HepG2 (cell line): ENCODE data around the gene ANKRD39. TPM values are rescaled to one million over a fixed set of nuclear protein-coding genes. Genes with fewer than 3 reads are reported as not detected.

Experiments
- ATAC-seq: fragments of 200-7000 bp; cut with Tn5 transposase; 3 replicates; pipeline ENCODE4 v1.9.1; 2020; ENCODE audit warnings: mild to moderate bottlenecking, moderate library complexity
- BruUV-seq: library from RNA; stranded (reverse); fragments of 400-500 nt; replicated peaks from 2 replicates; lab custom pipeline; 2021; lab: Mats Ljungman, UMichigan
- CTCF ChIA-PET: fragments of 300-600 bp; formaldehyde crosslinking; extraction: SDS; loops from one replicate; lab custom pipeline; 2021; ENCODE audit warnings: low total read pairs, inconsistent platforms, low intra/inter-chr PET ratio; lab: Yijun Ruan, JAX
- POLR2A ChIA-PET: fragments of 350-600 bp; sonication (Branson Sonifier 250); formaldehyde crosslinking; loops from one replicate; lab custom pipeline; 2020; ENCODE audit warnings: antibody characterized with exemption, inconsistent platforms; lab: Yijun Ruan, JAX
- DNase-seq: peaks from one replicate; pipeline ENCODE4 v3.0.0-alpha.2; 2015; ENCODE audit warnings: low spot score
- FAIRE-seq: peaks from 3 replicates; lab custom pipeline; 2011; peaks lifted over from hg19 to GRCh38; lab: Jason Lieb, UNC
- H2AFZ ChIP-seq: one replicate; pipeline ENCODE4 v1.6.1; 2011; ENCODE audit warnings: low read length, inconsistent platforms
- H3K27ac ChIP-seq: fragments of 300-600 bp; 3 replicates; pipeline ENCODE4 v1.8.0; 2011; ENCODE audit warnings: mixed run types, mild to moderate bottlenecking, mixed read lengths, low read length, inconsistent platforms; ENCODE audit not compliant: insufficient read depth; ENCODE audit errors: extremely low read length
- H3K27me3 ChIP-seq, 2 experiments: fragments of 200-600 bp in 1 of 2; 2 replicates in 1 of 2; 3 replicates in 1 of 2; pipeline versions ENCODE4 v1.6.0 to v1.8.0; 2011; ENCODE audit warnings: low read length in 2 of 2, mild to moderate bottlenecking in 2 of 2, moderate library complexity in 2 of 2, inconsistent platforms in 1 of 2; ENCODE audit not compliant: insufficient read depth in 2 of 2, control insufficient read depth in 1 of 2
- H3K36me3 ChIP-seq, 2 experiments: fragments of 200-600 bp in 1 of 2; replicated peaks in 1 of 2; 2 replicates in 1 of 2; 3 replicates in 1 of 2; pipeline versions ENCODE4 v1.5.1 to v1.8.0; 2011; ENCODE audit warnings: low read length in 2 of 2, inconsistent platforms in 1 of 2; ENCODE audit not compliant: insufficient read depth in 2 of 2, control insufficient read depth in 1 of 2
- H3K4me1 ChIP-seq: 2 replicates; pipeline ENCODE4 v1.5.1; 2012; ENCODE audit warnings: low read length, inconsistent platforms; ENCODE audit not compliant: insufficient read depth
- H3K4me2 ChIP-seq: 2 replicates; pipeline ENCODE4 v1.6.0; 2011; ENCODE audit warnings: low read depth, low read length, inconsistent platforms
- H3K4me3 ChIP-seq, 3 experiments: fragments of 200-600 bp in 1 of 3; sonication (generic), shearing (Covaris generic) in 1 of 3; replicated peaks in 1 of 3; 2 replicates each; pipeline ENCODE4 v1.5.1; 2011 to 2016; ENCODE audit warnings: low read length in 3 of 3, inconsistent platforms in 2 of 3, low read depth in 2 of 3, mild to moderate bottlenecking in 2 of 3, control low read depth in 1 of 3, mixed read lengths in 1 of 3; ENCODE audit not compliant: insufficient read depth in 1 of 3
- H3K79me2 ChIP-seq: one replicate; pipeline ENCODE4 v1.6.1; 2011; ENCODE audit warnings: low read length, inconsistent platforms; ENCODE audit not compliant: insufficient read depth
- H3K9ac ChIP-seq: 2 replicates; pipeline ENCODE4 v1.6.0; 2011; ENCODE audit warnings: mild to moderate bottlenecking, low read depth, low read length, inconsistent platforms; ENCODE audit not compliant: insufficient read depth
- H3K9me3 ChIP-seq: 2 replicates; pipeline ENCODE4 v1.5.1; 2012; ENCODE audit warnings: mild to moderate bottlenecking, low read length
- H4K20me1 ChIP-seq: 2 replicates; pipeline ENCODE4 v1.6.0; 2011; ENCODE audit warnings: inconsistent platforms, mild to moderate bottlenecking, low read length, moderate library complexity; ENCODE audit not compliant: insufficient read depth
- ASH2L ChIP-seq: fragments of 300-600, 200-600 bp; sonication (generic); IDR thresholded peaks from 2 replicates; pipeline ENCODE4 v1.7.0; 2017; ENCODE audit warnings: low read depth, mild to moderate bottlenecking, moderate library complexity, mixed read lengths, low read length; ENCODE audit not compliant: insufficient read length
- FOXK2 ChIP-seq: fragments of 450-650 bp; IDR thresholded peaks from 2 replicates; pipeline ENCODE4 v1.6.1; 2016
- GATAD2A ChIP-seq: IDR thresholded peaks from 2 replicates; pipeline ENCODE4 v1.6.1; 2016
- GMEB2 ChIP-seq: IDR thresholded peaks from 2 replicates; pipeline ENCODE4 v1.6.1; 2016; ENCODE audit warnings: missing biosample characterization, missing genetic modification reagents, low read depth
- GTF2F1 ChIP-seq: fragments of 150-350 bp; IDR thresholded peaks from 2 replicates; pipeline ENCODE4 v1.6.1; 2014; ENCODE audit warnings: low read length
- HNRNPH1 ChIP-seq: fragments of 200-400 bp; formaldehyde crosslinking; optimal IDR thresholded peaks from 2 replicates; pipeline ENCODE3; 2017; ENCODE audit warnings: mild to moderate bottlenecking, low read depth, low read length
- IKZF4 ChIP-seq: sonication (generic); formaldehyde crosslinking; IDR thresholded peaks from 2 replicates; pipeline ENCODE4 v1.5.1; 2020; ENCODE audit warnings: borderline replicate concordance, mild to moderate bottlenecking, low read depth, missing genetic modification reagents; ENCODE audit errors: not compliant biosample characterization
- IRF2 ChIP-seq: IDR thresholded peaks from 2 replicates; pipeline ENCODE4 v1.6.1; 2018; ENCODE audit warnings: missing genetic modification reagents, missing compliant biosample characterization
- POLR2A ChIP-seq, 2 experiments: IDR thresholded peaks; 2 replicates each; pipeline ENCODE4 v1.6.1; 2011; ENCODE audit warnings: low read depth in 2 of 2, low read length in 2 of 2, mild to moderate bottlenecking in 1 of 2, moderate library complexity in 1 of 2; ENCODE audit not compliant: insufficient read depth in 1 of 2
- TRIM24 ChIP-seq: sonication (generic); formaldehyde crosslinking; IDR thresholded peaks from 2 replicates; pipeline ENCODE4 v1.8.0; 2022; ENCODE audit warnings: mild to moderate bottlenecking, missing genetic modification reagents
- TSC22D2 ChIP-seq: sonication (generic); formaldehyde crosslinking; IDR thresholded peaks from 2 replicates; pipeline ENCODE4 v1.5.1; 2020; ENCODE audit warnings: missing genetic modification reagents, mild to moderate bottlenecking, borderline replicate concordance
- YEATS2 ChIP-seq: sonication (generic); formaldehyde crosslinking; IDR thresholded peaks from 2 replicates; pipeline ENCODE4 v1.4.0; 2020; ENCODE audit warnings: missing genetic modification reagents, borderline replicate concordance
- ZNF703 ChIP-seq: sonication (generic); formaldehyde crosslinking; IDR thresholded peaks from 2 replicates; pipeline ENCODE4 v1.5.1; 2020; ENCODE audit warnings: missing genetic modification reagents, mild to moderate bottlenecking, moderate library complexity, borderline replicate concordance
- ZSCAN22 ChIP-seq: sonication (generic); formaldehyde crosslinking; IDR thresholded peaks from 2 replicates; pipeline ENCODE4 v1.4.0; 2020; ENCODE audit warnings: mild to moderate bottlenecking, missing genetic modification reagents
- WGBS: methylation state at CpG from one replicate; pipeline ENCODE4 v1.1.6; 2017; ENCODE audit warnings: low lambda C conversion rate; 5-methylcytosine and 5-hydroxymethylcytosine counted together
- in situ Hi-C: cut with HindIII; loops from 2 replicates; pipeline ENCODE4 v1.10.0; 2017; ENCODE audit warnings: low pct_unique_long_range_greater_than_20kb; ENCODE audit not compliant: extremely low pct_ligation_motif_present
- intact Hi-C: fragments of 100-400 bp; cut with micrococcal nuclease; formaldehyde crosslinking; loops from one replicate; pipeline ENCODE4 v1.10.0; 2022; ENCODE audit not compliant: unreplicated experiment
- polyA plus RNA-seq, 8 experiments: library from polyadenylated mRNA; depleted of rRNA in 3 of 8; stranded (reverse) in 7 of 8; unstranded in 1 of 8; fragments of >200 nt; fragmentation: Illumina TruSeq in 4 of 8; extraction: Trizol in 4 of 8; gene quantifications; 2 replicates each; pipeline versions ENCODE4 v1.2.1 to v1.2.3, GENCODE V29; 2011 to 2016; ENCODE audit warnings: low read depth in 4 of 8, missing spikeins in 1 of 8, mixed read lengths in 1 of 8; ENCODE audit not compliant: insufficient read depth in 1 of 8
- total RNA-seq, 5 experiments: library from RNA; depleted of rRNA; stranded (reverse); fragments of >200 nt; fragmentation: Illumina TruSeq; extraction: Trizol; gene quantifications; 2 replicates each; pipeline ENCODE4 v1.2.3, GENCODE V29; 2016; ENCODE audit warnings: low read depth in 1 of 5
- TF ChIP-seq, protein P1 (sequence below): IDR thresholded peaks from 2 replicates; pipeline ENCODE4 v1.6.1; 2016; ENCODE audit warnings: mild to moderate bottlenecking, missing biosample characterization, missing genetic modification reagents
- TF ChIP-seq, protein P2 (sequence below): sonication (generic); formaldehyde crosslinking; IDR thresholded peaks from 2 replicates; pipeline ENCODE4 v1.4.0; 2020; ENCODE audit warnings: mild to moderate bottlenecking, missing genetic modification reagents
- TF ChIP-seq, protein P3 (sequence below): sonication (generic); formaldehyde crosslinking; IDR thresholded peaks from 2 replicates; pipeline ENCODE4 v1.4.0; 2020; ENCODE audit warnings: low read depth, mild to moderate bottlenecking, missing genetic modification reagents
- TF ChIP-seq, protein P4 (sequence below): sonication (generic); formaldehyde crosslinking; IDR thresholded peaks from 2 replicates; pipeline ENCODE4 v1.5.0; 2020; ENCODE audit warnings: mild to moderate bottlenecking, missing genetic modification reagents

Gene ANKRD39
- total and polyA plus RNA-seq, 2 of the 13 experiments (the other 11 are each of a cell fraction or from before 2014, with no cell fraction given) = 23.2 to 24.8 TPM

GRCh38 chr2:96816836-96817702, 40.7 kb downstream of the ANKRD39 start:
- under 1% methylated on average over 48 of the region's 89 CpGs for WGBS
- Histone ChIP-seq H3K36me3 (peaks cover 3 to 17% of the 10 kb centered on the region in 2 experiments; a peak in 4 of 5 replicates), H4K20me1 (peaks cover 43% of the 10 kb centered on the region), H3K4me2 (peak overlapping the region; percentile 100), H3K9ac (peak overlapping the region; percentile 87), H3K79me2 (peaks cover 59% of the 10 kb centered on the region), H3K4me1 (peaks cover 70% of the 10 kb centered on the region), H3K4me3 (peak overlapping the region; percentile 67 to 91 (median 87)), H3K27ac (peak overlapping the region; percentile 83), H3K27me3 (no peaks in the 10 kb centered on the region; a peak in 1 of 5 replicates), H2AFZ (no peak overlapping the region), H3K9me3 (no peaks in the 10 kb centered on the region)
- ATAC-seq = peak; percentile 12
- POLR2A ChIA-PET = interaction anchor here (0.8 to 7.4 kb wide), 20 partner anchors 11 to 280 kb away, joined by 3 to 99 read pairs (median 4); partner anchors contain the start of genes ANKRD39, CNNM4 and SEMA4C
- no peak for FAIRE-seq
- DNase-seq = peak; percentile 16
- intact Hi-C loops = loop anchor here (5.0 kb wide), 3 partner anchors 55 to 215 kb away; partner anchors contain the start of genes CNNM4 and KANSL3
- in situ Hi-C loops = no loop called here
- BruUV-seq = no TSS peak
- CTCF ChIA-PET = no interaction called here
- TF ChIP-seq, protein P1, sequence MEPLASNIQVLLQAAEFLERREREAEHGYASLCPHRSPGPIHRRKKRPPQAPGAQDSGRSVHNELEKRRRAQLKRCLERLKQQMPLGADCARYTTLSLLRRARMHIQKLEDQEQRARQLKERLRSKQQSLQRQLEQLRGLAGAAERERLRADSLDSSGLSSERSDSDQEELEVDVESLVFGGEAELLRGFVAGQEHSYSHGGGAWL (CRISPR knock-in tag) = peak; percentile 76
- TF ChIP-seq ZSCAN22 (no peak), TSC22D2 (CRISPR knock-in tag) (no peak), IKZF4 (CRISPR knock-in tag) (no peak), GMEB2 (no peak), IRF2 (CRISPR knock-in tag) (no peak), TRIM24 (CRISPR knock-in tag) (no peak), GTF2F1 (no peak), YEATS2 (no peak), ZNF703 (CRISPR knock-in tag) (no peak), HNRNPH1 (no peak), ASH2L (peak; percentile 23), GATAD2A (no peak), POLR2A (IDR thresholded peaks at IDR 0.05; ENCODE audit: insufficient read depth in 1 of 2, low read depth in 2 of 2, low read length in 2 of 2) (no peak), FOXK2 (no peak)
- TF ChIP-seq, protein P2, sequence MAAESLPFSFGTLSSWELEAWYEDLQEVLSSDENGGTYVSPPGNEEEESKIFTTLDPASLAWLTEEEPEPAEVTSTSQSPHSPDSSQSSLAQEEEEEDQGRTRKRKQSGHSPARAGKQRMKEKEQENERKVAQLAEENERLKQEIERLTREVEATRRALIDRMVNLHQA = no peak
- TF ChIP-seq, protein P3, sequence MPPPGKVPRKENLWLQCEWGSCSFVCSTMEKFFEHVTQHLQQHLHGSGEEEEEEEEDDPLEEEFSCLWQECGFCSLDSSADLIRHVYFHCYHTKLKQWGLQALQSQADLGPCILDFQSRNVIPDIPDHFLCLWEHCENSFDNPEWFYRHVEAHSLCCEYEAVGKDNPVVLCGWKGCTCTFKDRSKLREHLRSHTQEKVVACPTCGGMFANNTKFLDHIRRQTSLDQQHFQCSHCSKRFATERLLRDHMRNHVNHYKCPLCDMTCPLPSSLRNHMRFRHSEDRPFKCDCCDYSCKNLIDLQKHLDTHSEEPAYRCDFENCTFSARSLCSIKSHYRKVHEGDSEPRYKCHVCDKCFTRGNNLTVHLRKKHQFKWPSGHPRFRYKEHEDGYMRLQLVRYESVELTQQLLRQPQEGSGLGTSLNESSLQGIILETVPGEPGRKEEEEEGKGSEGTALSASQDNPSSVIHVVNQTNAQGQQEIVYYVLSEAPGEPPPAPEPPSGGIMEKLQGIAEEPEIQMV (CRISPR knock-in tag) = no peak
- TF ChIP-seq, protein P4, sequence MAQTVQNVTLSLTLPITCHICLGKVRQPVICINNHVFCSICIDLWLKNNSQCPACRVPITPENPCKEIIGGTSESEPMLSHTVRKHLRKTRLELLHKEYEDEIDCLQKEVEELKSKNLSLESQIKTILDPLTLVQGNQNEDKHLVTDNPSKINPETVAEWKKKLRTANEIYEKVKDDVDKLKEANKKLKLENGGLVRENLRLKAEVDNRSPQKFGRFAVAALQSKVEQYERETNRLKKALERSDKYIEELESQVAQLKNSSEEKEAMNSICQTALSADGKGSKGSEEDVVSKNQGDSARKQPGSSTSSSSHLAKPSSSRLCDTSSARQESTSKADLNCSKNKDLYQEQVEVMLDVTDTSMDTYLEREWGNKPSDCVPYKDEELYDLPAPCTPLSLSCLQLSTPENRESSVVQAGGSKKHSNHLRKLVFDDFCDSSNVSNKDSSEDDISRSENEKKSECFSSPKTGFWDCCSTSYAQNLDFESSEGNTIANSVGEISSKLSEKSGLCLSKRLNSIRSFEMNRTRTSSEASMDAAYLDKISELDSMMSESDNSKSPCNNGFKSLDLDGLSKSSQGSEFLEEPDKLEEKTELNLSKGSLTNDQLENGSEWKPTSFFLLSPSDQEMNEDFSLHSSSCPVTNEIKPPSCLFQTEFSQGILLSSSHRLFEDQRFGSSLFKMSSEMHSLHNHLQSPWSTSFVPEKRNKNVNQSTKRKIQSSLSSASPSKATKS (CRISPR knock-in tag) = no peak
